IMR-90 (cell line): Measurements from ENCODE around the gene SHC4. TPM values are rescaled to one million over a fixed set of nuclear protein-coding genes. Genes with fewer than 3 reads are reported as not detected.
A peak's percentile ranks its signal among the peaks of the same experiment; 100 is the strongest.

Experiments
- ATAC-seq: fragments of 200-7000 bp; cut with Tn5 transposase; 2 replicates; pipeline ENCODE4 v1.9.1; 2020; ENCODE audit warnings: low read depth, mild to moderate bottlenecking, moderate library complexity
- BruUV-seq: library from RNA; stranded (reverse); fragments of 400-500 nt; replicated peaks from 2 replicates; lab custom pipeline; 2021; lab: Mats Ljungman, UMichigan
- CTCF ChIA-PET: fragments of 300-600 bp; formaldehyde crosslinking; extraction: SDS; loops from one replicate; lab custom pipeline; 2021; ENCODE audit warnings: antibody characterized with exemption; lab: Yijun Ruan, JAX
- POLR2A ChIA-PET: fragments of 300-600 bp; sonication (Branson Sonifier 250); formaldehyde crosslinking; loops from one replicate; lab custom pipeline; 2022; ENCODE audit warnings: antibody characterized with exemption; ENCODE audit not compliant: unreplicated experiment; lab: Charles Lee
- DNase-seq: peaks from one replicate; pipeline ENCODE4 v3.0.0; 2013
- H2AFZ ChIP-seq: replicated peaks from 2 replicates; pipeline ENCODE3; 2013; ENCODE audit warnings: low read length, mild to moderate bottlenecking; ENCODE audit not compliant: poor library complexity
- H2AK5ac ChIP-seq: 2 replicates; pipeline ENCODE4 v1.6.1; 2013; ENCODE audit warnings: low read depth, low read length, inconsistent platforms
- H2AK9ac ChIP-seq: replicated peaks from 2 replicates; pipeline ENCODE3; 2013; ENCODE audit warnings: mild to moderate bottlenecking, low read depth, low read length, moderate library complexity; ENCODE audit not compliant: poor library complexity
- H2BK120ac ChIP-seq: 2 replicates; pipeline ENCODE4 v1.6.1; 2013; ENCODE audit warnings: low read depth, low read length, inconsistent platforms
- H2BK15ac ChIP-seq: 3 replicates; pipeline ENCODE4 v1.6.1; 2013; ENCODE audit warnings: low read depth, low read length, inconsistent platforms
- H2BK20ac ChIP-seq: 2 replicates; pipeline ENCODE4 v1.6.1; 2013; ENCODE audit warnings: low read depth, mild to moderate bottlenecking, inconsistent platforms, low read length, moderate library complexity
- H2BK5ac ChIP-seq: 2 replicates; pipeline ENCODE4 v1.6.1; 2013; ENCODE audit warnings: mild to moderate bottlenecking, low read depth, low read length, inconsistent platforms; ENCODE audit not compliant: poor library complexity, severe bottlenecking
- H3K14ac ChIP-seq: replicated peaks from 2 replicates; pipeline ENCODE4 v1.6.1; 2013; ENCODE audit warnings: low read depth, low read length, inconsistent platforms
- H3K18ac ChIP-seq: 2 replicates; pipeline ENCODE4 v1.6.1; 2013; ENCODE audit warnings: low read depth, low read length, control low read depth
- H3K23ac ChIP-seq: 2 replicates; pipeline ENCODE4 v1.6.1; 2013; ENCODE audit warnings: low read depth, low read length, inconsistent platforms
- H3K27ac ChIP-seq: 2 replicates; pipeline ENCODE4 v1.5.1; 2013; ENCODE audit warnings: mild to moderate bottlenecking, control low read depth, low read length; ENCODE audit not compliant: insufficient read depth
- H3K27me3 ChIP-seq: 2 replicates; pipeline ENCODE4 v1.6.1; 2013; ENCODE audit warnings: low read length; ENCODE audit not compliant: control insufficient read depth, insufficient read depth
- H3K36me3 ChIP-seq: 2 replicates; pipeline ENCODE4 v1.6.1; 2013; ENCODE audit warnings: low read length, mixed read lengths; ENCODE audit not compliant: control insufficient read depth, insufficient read depth
- H3K4ac ChIP-seq: 2 replicates; pipeline ENCODE4 v1.6.1; 2013; ENCODE audit warnings: low read depth, low read length, inconsistent platforms
- H3K4me1 ChIP-seq: 2 replicates; pipeline ENCODE4 v1.6.1; 2013; ENCODE audit warnings: low read length, mixed read lengths; ENCODE audit not compliant: control insufficient read depth, insufficient read depth
- H3K4me2 ChIP-seq: 2 replicates; pipeline ENCODE4 v1.6.1; 2013; ENCODE audit warnings: low read depth, mild to moderate bottlenecking, control low read depth, low read length, moderate library complexity
- H3K4me3 ChIP-seq: 2 replicates; pipeline ENCODE4 v1.5.1; 2013; ENCODE audit warnings: low read depth, mild to moderate bottlenecking, control low read depth, low read length, moderate library complexity; ENCODE audit not compliant: insufficient read depth
- H3K56ac ChIP-seq: 2 replicates; pipeline ENCODE4 v1.6.1; 2013; ENCODE audit warnings: low read length, inconsistent platforms; ENCODE audit not compliant: insufficient read depth; ENCODE audit errors: extremely low read depth
- H3K79me1 ChIP-seq, 2 experiments: 2 replicates each; pipeline ENCODE4 v1.6.1; 2013; ENCODE audit warnings: low read length in 2 of 2, inconsistent platforms in 1 of 2, low read depth in 1 of 2
- H3K9ac ChIP-seq: 2 replicates; pipeline ENCODE4 v1.6.1; 2013; ENCODE audit warnings: low read depth, low read length, control low read depth
- H3K9me1 ChIP-seq: 2 replicates; pipeline ENCODE4 v1.6.1; 2013; ENCODE audit warnings: low read length, inconsistent platforms; ENCODE audit not compliant: insufficient read depth
- H3K9me3 ChIP-seq: 2 replicates; pipeline ENCODE4 v1.6.1; 2013; ENCODE audit warnings: low read length; ENCODE audit not compliant: control insufficient read depth, insufficient read depth
- H4K20me1 ChIP-seq: 2 replicates; pipeline ENCODE4 v1.6.1; 2013; ENCODE audit warnings: low read length, inconsistent platforms; ENCODE audit not compliant: insufficient read depth
- H4K5ac ChIP-seq: 2 replicates; pipeline ENCODE4 v1.6.1; 2013; ENCODE audit warnings: mild to moderate bottlenecking, low read depth, low read length, control low read depth
- H4K8ac ChIP-seq, 2 experiments: 2 replicates each; pipeline ENCODE4 v1.6.1; 2013; ENCODE audit warnings: low read depth in 2 of 2, low read length in 2 of 2, control low read depth in 1 of 2, inconsistent platforms in 1 of 2
- H4K91ac ChIP-seq: 2 replicates; pipeline ENCODE4 v1.6.1; 2013; ENCODE audit warnings: low read depth, low read length, inconsistent platforms; ENCODE audit not compliant: insufficient read depth
- BHLHE40 ChIP-seq: fragments of 150-350 bp; IDR thresholded peaks from 2 replicates; pipeline ENCODE4 v1.6.1; 2016; ENCODE audit warnings: mild to moderate bottlenecking, low read depth, low read length
- CEBPB ChIP-seq: IDR thresholded peaks from 2 replicates; pipeline ENCODE4 v1.6.1; 2012; ENCODE audit warnings: low read depth, low read length, improper control_type of control experiment
- CHD1 ChIP-seq: IDR thresholded peaks from 2 replicates; pipeline ENCODE4 v1.6.1; 2012; ENCODE audit warnings: low read depth, low read length, improper control_type of control experiment
- CTCF ChIP-seq: conservative IDR thresholded peaks from 2 replicates; pipeline ENCODE4 v1.5.1; 2012; ENCODE audit warnings: mild to moderate bottlenecking, low read depth, low read length, improper control_type of control experiment
- ELK1 ChIP-seq: fragments of 150-350 bp; IDR thresholded peaks from 2 replicates; pipeline ENCODE4 v1.6.1; 2016; ENCODE audit warnings: low read depth, mild to moderate bottlenecking, low read length, moderate library complexity, borderline replicate concordance
- FOS ChIP-seq: fragments of 150-350 bp; IDR thresholded peaks from 2 replicates; pipeline ENCODE4 v1.6.1; 2016; ENCODE audit warnings: low read depth, low read length
- MAFK ChIP-seq: IDR thresholded peaks from 2 replicates; pipeline ENCODE4 v1.6.1; 2012; ENCODE audit warnings: low read depth, low read length, improper control_type of control experiment
- MAZ ChIP-seq: IDR thresholded peaks from 2 replicates; pipeline ENCODE4 v1.6.1; 2012; ENCODE audit warnings: low read depth, mild to moderate bottlenecking, low read length, improper control_type of control experiment, moderate library complexity, borderline replicate concordance
- MXI1 ChIP-seq: IDR thresholded peaks from 2 replicates; pipeline ENCODE4 v1.6.1; 2012; ENCODE audit warnings: low read depth, mild to moderate bottlenecking, low read length, moderate library complexity, borderline replicate concordance
- NFE2L2 ChIP-seq: fragments of 150-350 bp; IDR thresholded peaks from 2 replicates; pipeline ENCODE4 v1.6.1; 2016; ENCODE audit warnings: low read depth, mild to moderate bottlenecking, low read length
- POLR2A ChIP-seq: IDR thresholded peaks from 2 replicates; pipeline ENCODE4 v1.6.1; 2012; ENCODE audit warnings: mild to moderate bottlenecking, low read depth, low read length
- RAD21 ChIP-seq: IDR thresholded peaks from 2 replicates; pipeline ENCODE4 v1.6.1; 2012; ENCODE audit warnings: low read length, improper control_type of control experiment
- RCOR1 ChIP-seq: IDR thresholded peaks from 2 replicates; pipeline ENCODE4 v1.6.1; 2012; ENCODE audit warnings: mild to moderate bottlenecking, low read length, improper control_type of control experiment; ENCODE audit not compliant: insufficient replicate concordance
- RFX5 ChIP-seq: IDR thresholded peaks from 2 replicates; pipeline ENCODE4 v1.8.0; 2012; ENCODE audit warnings: low read depth, mild to moderate bottlenecking, low read length, moderate library complexity
- SMC3 ChIP-seq: fragments of 150-350 bp; IDR thresholded peaks from 2 replicates; pipeline ENCODE4 v1.6.1; 2016; ENCODE audit warnings: low read depth, mild to moderate bottlenecking, antibody characterized with exemption, low read length, moderate library complexity
- WGBS, 2 experiments: methylation state at CpG; one replicate each; pipeline versions ENCODE4 v1.1.5 to v1.1.7; 2013; ENCODE audit warnings: missing lambda C conversion rate in 2 of 2; ENCODE audit not compliant: insufficient read length in 1 of 2; ENCODE audit errors: extremely low coverage in 2 of 2; 5-methylcytosine and 5-hydroxymethylcytosine counted together
- dilution Hi-C: fragments of 300-500 bp; cut with HindIII; formaldehyde crosslinking; loops from one replicate; pipeline ENCODE4 v1.14.3; 2018; ENCODE audit warnings: low sequenced_read_pairs; ENCODE audit not compliant: unreplicated experiment
- in situ Hi-C: fragments of 300-500 bp; cut with MboI; formaldehyde crosslinking; loops from 3 replicates; pipeline ENCODE4 v1.14.3; 2019; ENCODE audit warnings: low sequenced_read_pairs, inconsistent platforms, mixed read lengths
- intact Hi-C: fragments of 100-400 bp; cut with micrococcal nuclease; formaldehyde crosslinking; loops from 2 replicates; pipeline ENCODE4 v1.10.0; 2022
- polyA plus RNA-seq, 3 experiments: library from polyadenylated mRNA; depleted of rRNA; stranded (reverse); fragments of >200 nt; gene quantifications; 2 replicates each; pipeline ENCODE4 v1.2.3, GENCODE V29; 2012; ENCODE audit warnings: low replicate concordance in 1 of 3
- total RNA-seq: library from RNA; depleted of rRNA; stranded (reverse); fragments of >200 nt; gene quantifications from 2 replicates; pipeline ENCODE4 v1.2.3, GENCODE V29; 2012
- TF ChIP-seq, protein P1 (sequence below): fragments of 150-350 bp; IDR thresholded peaks from 2 replicates; pipeline ENCODE4 v1.6.1; 2017; ENCODE audit warnings: mild to moderate bottlenecking, antibody characterized with exemption, low read length, low read depth

Gene SHC4
- total and polyA plus RNA-seq, 2 of the 4 experiments (the other 2 are of a cell fraction): 0.91 to 2.7 TPM

DNA sequence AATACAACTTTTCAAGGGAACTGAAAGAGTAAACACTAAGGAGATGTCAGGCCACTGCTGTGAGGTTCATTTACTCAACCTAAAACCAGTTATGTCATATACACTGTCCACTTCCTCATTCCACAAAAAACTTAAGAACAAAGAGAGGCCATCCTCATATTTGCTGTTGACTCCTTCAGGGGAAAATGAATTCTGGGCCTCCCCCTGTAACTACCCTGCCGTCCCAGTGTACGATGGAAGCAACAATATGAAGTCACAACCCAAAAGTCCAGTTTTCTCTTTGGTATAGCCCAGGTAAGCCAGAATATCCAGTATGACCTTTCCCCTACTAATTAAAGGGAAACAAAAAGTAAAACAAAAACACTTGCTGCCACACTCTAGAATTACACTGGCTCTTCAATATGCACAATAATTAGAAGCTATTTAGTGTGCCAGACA is 169.0 kb downstream of the SHC4 start:
- no peak for TF ChIP-seq RAD21
- TF ChIP-seq, protein P1, sequence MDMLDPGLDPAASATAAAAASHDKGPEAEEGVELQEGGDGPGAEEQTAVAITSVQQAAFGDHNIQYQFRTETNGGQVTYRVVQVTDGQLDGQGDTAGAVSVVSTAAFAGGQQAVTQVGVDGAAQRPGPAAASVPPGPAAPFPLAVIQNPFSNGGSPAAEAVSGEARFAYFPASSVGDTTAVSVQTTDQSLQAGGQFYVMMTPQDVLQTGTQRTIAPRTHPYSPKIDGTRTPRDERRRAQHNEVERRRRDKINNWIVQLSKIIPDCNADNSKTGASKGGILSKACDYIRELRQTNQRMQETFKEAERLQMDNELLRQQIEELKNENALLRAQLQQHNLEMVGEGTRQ: no peak
- TF ChIP-seq RCOR1: no peak
- no peak for TF ChIP-seq RFX5
- TF ChIP-seq MAZ: no peak
- TF ChIP-seq CEBPB: no peak
- TF ChIP-seq MAFK: no peak
- TF ChIP-seq BHLHE40: no peak
- TF ChIP-seq ELK1: no peak
- no peak for TF ChIP-seq NFE2L2
- TF ChIP-seq CTCF: no peak
- no peak for TF ChIP-seq CHD1
- TF ChIP-seq MXI1: no peak
- TF ChIP-seq FOS: no peak
- TF ChIP-seq POLR2A: no peak
- no peak for TF ChIP-seq SMC3
- H2BK5ac ChIP-seq: peak overlapping the region; percentile 76
- no peaks in the 10 kb centered on the region for H4K20me1 ChIP-seq
- no peak overlapping the region for H3K9ac ChIP-seq
- H3K4me3 ChIP-seq: no peak overlapping the region
- peak overlapping the region; percentile 74 for H3K4ac ChIP-seq
- H3K23ac ChIP-seq: peak overlapping the region; percentile 63; the same call in 1 of the 2 replicates
- peak overlapping the region; percentile 83; the same call in 1 of the 3 replicates for H2BK15ac ChIP-seq
- intact Hi-C loops (no loop called here), in situ Hi-C loops (no loop called here), dilution Hi-C loops (no loop called here)
- 0 out of 2 replicates have a peak overlapping the region, but pooled peaks have one; percentile 57 for H2BK20ac ChIP-seq
- no TSS peak for BruUV-seq
- ChIA-PET POLR2A (no interaction called here), CTCF (no interaction called here)
- H3K14ac ChIP-seq: peak overlapping the region; percentile 43
- peaks cover 6 to 18% of the 10 kb centered on the region in 2 experiments for H3K79me1 ChIP-seq
- peak; percentile 21; the same call in 1 of the 2 replicates for ATAC-seq
- peak overlapping the region; percentile 95; the same call in 1 of the 2 replicates for H3K18ac ChIP-seq
- H3K27ac ChIP-seq: 0 out of 2 replicates have a peak overlapping the region, but pooled peaks have one; percentile 37
- H4K8ac ChIP-seq: peak overlapping the region; percentile 25 to 77; a peak in 3 of 4 replicates
- 89% methylated on average over 2 of the region's 2 CpGs; no CpG with 5 or more reads in 1 of the 2 experiments for WGBS, 2 experiments
- peaks cover 8% of the 10 kb centered on the region for H3K4me1 ChIP-seq
- H4K91ac ChIP-seq: peak overlapping the region; percentile 76
- H3K36me3 ChIP-seq: peaks cover 3% of the 10 kb centered on the region; the same call in 1 of the 2 replicates
- DNase-seq: peak; percentile 17
- H2AK5ac ChIP-seq: no peak overlapping the region; the same call in 1 of the 2 replicates
- peaks cover 6% of the 10 kb centered on the region for H3K9me1 ChIP-seq
- H3K4me2 ChIP-seq: no peak overlapping the region; the same call in 1 of the 2 replicates
- H3K27me3 ChIP-seq: no peaks in the 10 kb centered on the region
- peak overlapping the region; percentile 18; the same call in 1 of the 2 replicates for H3K56ac ChIP-seq
- peak overlapping the region; percentile 40 for H2AFZ ChIP-seq
- peak overlapping the region; percentile 97 for H4K5ac ChIP-seq
- H2BK120ac ChIP-seq: peak overlapping the region; percentile 68
- no peaks in the 10 kb centered on the region for H3K9me3 ChIP-seq
- H2AK9ac ChIP-seq: no peak overlapping the region
